Astrocyte (in vitro differentiated cells and primary cell): ENCODE measurements around the gene GNAO1.

ENCODE experiments used
- EZH2 ChIP-seq: IDR thresholded peaks from 2 replicates; pipeline ENCODE4 v1.6.1; 2012; ENCODE audit warnings: mild to moderate bottlenecking, low read length, inconsistent platforms; ENCODE audit not compliant: insufficient read depth
- TF ChIP-seq, protein P1 (sequence below): IDR thresholded peaks from 2 replicates; pipeline ENCODE4 v1.5.1; 2011; ENCODE audit warnings: low read depth, mild to moderate bottlenecking, inconsistent platforms, low read length, moderate library complexity; ENCODE audit not compliant: insufficient read depth

DNA sequence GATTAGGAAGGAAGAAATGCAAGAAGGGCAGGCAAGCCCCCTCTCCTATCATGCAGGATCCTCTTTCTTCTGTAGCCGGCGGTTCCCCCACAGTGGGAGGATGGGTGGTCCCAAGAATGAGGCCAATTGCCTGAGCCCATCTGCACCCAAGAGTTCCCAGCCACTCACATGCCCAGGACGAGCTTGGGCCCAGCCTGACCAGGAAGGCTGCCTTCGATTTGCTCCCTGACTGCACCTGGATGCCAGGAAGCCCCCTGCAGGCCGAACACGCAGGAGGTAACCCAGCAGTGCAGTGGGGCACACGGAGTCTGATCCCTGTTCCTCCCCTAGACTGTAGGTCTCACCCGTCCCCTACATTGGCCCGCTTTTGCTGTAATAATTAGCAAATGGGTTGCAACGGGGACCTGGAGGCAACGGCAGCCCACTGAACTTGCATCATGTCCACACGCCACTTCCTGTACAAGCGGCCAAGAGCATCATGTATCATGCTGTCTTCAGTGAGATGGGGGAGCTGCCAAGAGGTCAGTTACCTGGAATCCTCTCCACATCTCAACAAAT, 166.6 kb downstream of the GNAO1 start:
- TF ChIP-seq, protein P1, sequence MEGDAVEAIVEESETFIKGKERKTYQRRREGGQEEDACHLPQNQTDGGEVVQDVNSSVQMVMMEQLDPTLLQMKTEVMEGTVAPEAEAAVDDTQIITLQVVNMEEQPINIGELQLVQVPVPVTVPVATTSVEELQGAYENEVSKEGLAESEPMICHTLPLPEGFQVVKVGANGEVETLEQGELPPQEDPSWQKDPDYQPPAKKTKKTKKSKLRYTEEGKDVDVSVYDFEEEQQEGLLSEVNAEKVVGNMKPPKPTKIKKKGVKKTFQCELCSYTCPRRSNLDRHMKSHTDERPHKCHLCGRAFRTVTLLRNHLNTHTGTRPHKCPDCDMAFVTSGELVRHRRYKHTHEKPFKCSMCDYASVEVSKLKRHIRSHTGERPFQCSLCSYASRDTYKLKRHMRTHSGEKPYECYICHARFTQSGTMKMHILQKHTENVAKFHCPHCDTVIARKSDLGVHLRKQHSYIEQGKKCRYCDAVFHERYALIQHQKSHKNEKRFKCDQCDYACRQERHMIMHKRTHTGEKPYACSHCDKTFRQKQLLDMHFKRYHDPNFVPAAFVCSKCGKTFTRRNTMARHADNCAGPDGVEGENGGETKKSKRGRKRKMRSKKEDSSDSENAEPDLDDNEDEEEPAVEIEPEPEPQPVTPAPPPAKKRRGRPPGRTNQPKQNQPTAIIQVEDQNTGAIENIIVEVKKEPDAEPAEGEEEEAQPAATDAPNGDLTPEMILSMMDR = no peak
- TF ChIP-seq EZH2 = no peak
